GM21447 (cell line): ENCODE results near the gene FLNB.
"Not testable (repeated sequence)": the region's sequence is repeated elsewhere in the genome, so short reads cannot be mapped to it uniquely, and the experiment has no call there.

Experiments
- ATAC-seq: cut with Tn5 transposase; IDR thresholded peaks from one replicate; pipeline ENCODE4 v1.9.1; 2021; ENCODE audit not compliant: unreplicated experiment

The FLNB gene

GRCh38 chr3:58049143-58049785 is 41.0 kb downstream of the FLNB start:
- ATAC-seq: no peak

DNA sequence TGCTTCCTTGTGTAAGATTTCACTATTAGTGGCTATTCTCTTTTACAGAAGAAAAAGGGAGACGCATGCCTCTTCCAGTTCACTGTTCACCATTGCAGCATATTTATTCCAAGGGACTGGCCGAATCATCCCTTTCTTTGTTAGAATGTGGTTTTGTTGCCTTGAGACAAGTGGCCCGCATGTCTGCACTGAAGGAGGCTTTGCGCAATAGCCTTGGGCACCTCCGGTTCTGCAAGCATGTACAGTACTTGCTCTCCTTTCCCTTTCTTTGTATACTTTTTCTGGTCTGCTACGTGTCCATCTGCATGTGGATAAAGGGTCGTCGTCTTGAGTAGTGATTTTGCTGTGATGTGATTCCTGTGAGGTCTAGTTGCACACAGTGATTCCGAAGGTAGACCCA is 43.0 kb downstream of the FLNB start:
- ATAC-seq: no peak

GRCh38 chr3:58051658-58052261 is 43.5 kb downstream of the FLNB start:
- ATAC-seq: not testable (repeated sequence)

- peak; percentile 62 for ATAC-seq
Observed at GRCh38 chr3:58052373-58053273, 44.4 kb downstream of the FLNB start.

DNA sequence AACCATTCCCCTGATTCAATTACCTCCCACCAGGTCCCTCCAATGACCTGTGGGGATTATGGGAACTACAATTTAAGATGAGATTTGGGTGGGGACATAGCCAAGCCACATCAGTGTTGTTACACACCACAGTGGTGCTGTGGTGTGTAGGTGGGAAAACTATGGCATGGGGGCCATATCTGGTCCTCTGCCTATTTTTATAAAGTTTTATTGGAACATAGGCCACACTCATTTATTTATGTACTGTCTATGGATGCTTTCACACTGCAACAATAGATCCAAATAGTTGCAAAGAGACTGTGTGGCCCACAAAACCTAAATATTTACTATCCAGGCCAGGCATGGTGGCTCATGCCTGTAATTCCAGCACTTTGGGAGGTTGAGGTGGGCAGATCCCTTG is 46.4 kb downstream of the FLNB start:
- ATAC-seq: no peak

GRCh38 chr3:58055314-58055713 is 47.1 kb downstream of the FLNB start:
- ATAC-seq: no peak

- ATAC-seq: not testable (repeated sequence)
Observed at GRCh38 chr3:58055891-58056290, 47.7 kb downstream of the FLNB start.

DNA sequence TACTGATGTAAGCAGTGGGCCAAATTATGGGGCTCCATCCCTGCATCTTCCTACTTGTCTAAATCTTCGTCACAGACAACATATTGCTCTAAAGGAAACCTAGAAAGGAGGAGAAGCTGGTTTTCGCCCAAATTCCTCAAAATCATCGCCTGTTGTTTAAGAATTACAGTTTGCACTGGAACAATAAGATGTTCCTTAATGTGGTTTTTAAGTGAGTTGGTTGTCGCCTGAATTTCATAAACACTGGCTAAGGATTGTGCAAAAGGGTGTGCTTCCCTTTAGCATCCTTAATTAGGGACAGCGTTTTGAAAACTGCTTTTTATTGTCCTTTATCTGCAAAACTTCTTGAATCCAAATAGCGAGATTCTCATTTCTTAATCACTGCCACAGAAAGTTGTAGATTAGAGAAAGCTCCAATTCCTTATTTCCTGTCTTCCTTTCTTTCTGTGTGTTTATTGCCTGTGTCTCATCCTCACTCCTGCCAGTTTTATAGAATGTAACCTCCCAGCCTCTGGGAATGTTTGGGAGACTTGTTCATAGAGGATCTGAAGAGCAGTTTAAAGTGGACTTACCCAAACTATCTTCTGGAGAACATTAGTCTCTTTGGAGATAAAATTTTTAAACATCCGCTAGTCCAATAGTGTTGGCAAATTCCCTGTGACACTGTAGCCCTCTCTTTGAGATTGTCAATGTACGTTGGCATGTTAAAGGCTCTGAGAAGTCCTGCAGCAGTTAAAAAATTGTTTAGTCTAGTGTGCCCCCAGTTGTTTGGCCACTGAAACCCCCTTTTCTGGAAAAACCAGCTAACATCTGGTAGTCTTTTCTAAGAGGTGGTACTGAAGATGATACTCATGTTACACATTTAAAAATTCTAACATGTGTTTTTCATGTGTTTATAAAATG is 50.4 kb downstream of the FLNB start:
- ATAC-seq: no peak

- ATAC-seq: no peak
Observed at GRCh38 chr3:58059349-58060321, 51.4 kb downstream of the FLNB start.

GRCh38 chr3:58062472-58062871 is 54.2 kb downstream of the FLNB start:
- no peak for ATAC-seq

- ATAC-seq: no peak
Observed at GRCh38 chr3:58063022-58063815, 55.0 kb downstream of the FLNB start.

DNA sequence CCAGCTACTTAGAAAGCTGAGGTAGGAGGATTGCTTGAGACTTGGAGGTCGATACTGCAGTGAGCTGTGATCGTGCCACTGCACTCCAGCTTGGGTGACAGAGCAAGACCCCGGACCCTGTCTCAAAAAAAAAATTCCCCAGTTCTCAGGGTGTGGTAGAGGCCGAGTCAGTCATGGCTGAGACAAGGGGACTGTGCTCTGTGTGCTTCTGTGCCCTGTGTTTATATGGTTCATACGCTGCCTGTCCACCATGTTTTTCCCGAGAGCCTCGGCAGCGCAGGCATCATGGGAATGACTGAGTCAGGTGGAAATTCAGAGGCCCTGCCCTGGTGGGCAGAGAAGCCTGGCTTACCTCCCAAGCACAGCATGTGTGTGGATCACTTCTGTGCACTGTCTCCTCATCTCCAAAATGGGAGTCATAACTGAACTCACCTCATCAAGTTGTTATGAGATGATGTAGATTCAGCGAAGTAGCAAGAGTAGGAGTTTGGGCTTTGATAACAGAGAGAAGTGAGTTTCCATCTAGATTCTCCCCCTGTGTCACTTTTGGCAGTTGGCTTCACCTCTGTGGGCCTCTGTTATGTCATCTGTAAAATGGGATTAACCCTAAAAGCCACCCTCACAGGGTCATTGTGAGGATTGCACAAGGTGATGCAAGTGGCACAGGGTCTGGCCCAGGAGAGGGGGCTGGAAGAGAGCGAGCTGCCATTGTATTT is 56.9 kb downstream of the FLNB start:
- ATAC-seq: no peak

GRCh38 chr3:58065700-58066167 is 57.5 kb downstream of the FLNB start:
- ATAC-seq: no peak

DNA sequence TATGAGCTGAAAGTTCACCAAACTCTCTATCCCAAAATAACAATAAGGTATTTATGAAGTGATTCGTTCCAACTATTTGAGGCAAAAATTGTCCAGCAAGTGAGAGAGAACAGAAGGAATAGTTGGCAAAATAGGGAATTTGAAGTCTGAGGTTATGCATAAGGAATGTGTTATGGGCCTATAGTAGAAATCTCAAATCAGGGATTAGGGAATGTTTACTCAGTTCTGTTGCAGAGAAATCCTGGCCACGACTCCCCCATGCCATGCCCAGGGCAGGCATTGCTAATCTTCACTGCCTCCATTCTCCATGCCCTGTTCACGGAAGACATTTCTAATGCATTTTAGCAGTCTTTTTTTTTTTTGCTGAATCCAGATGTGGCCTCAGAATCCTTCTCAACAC is 58.6 kb downstream of the FLNB start:
- ATAC-seq: no peak

- ATAC-seq: no peak
Observed at GRCh38 chr3:58068122-58068809, 60.0 kb downstream of the FLNB start.

DNA sequence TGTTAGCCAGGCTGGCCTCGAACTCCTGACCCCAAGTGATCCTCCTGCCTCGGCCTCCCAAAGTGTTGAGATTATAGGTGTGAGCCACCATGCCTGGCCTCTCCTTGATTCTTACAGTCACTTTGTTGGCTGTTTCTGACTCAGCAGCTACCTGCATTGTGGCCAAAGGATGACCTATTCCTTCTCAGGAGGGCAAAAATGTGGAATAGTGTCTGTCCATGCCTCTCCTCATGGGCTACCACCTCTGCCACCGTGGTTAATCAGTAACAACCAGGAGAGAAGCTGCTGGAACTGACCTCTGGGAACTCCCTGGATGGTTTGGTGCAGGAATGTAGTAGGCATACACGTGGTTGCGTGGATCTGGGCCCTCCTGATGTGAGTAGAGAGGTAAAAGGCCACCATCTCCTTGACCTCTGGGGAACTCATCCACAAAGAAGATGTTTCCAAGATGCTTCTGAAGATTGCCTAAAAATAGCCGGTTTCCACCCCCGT is 63.3 kb downstream of the FLNB start:
- ATAC-seq: no peak

DNA sequence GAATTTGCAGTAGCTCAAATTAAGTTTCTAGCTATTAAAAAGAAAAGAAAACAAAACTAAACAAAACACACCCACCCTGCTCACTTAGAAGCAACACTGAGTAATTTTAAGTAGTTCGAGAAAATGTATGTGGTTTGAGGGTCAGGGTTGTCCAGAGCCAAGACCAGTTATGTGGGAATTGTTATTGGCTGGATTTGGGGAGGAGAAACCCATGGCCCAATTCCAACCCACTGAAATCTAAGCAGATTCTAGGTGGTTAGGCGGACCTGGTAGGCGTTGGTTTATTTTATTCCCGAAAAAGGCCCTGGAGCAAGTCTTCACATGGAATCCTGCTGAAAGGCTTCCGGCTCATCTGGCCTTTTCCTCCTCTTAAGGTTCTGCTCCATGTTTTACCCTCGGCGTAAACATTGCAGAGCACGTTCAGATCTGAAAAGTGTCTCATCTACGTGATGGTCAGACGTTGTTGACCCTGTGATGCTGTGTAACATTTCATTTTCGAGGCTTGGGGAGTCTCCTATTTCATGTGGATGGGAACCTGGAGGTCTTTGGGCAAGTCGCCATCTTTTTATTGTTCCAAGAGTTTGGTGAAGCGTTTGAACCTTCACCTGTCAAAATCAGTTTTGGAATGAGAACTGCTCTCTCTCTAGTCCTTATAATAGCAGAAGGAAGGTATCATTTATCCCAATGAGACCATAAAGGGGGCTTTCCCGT is 64.0 kb downstream of the FLNB start:
- no peak for ATAC-seq
